Airway epithelial cell (primary cell): ENCODE results near the gene SCN5A. TPM values are rescaled to one million over a fixed set of nuclear protein-coding genes. Genes with fewer than 3 reads are reported as not detected.

Experiments used
- total RNA-seq: library from RNA; depleted of rRNA; stranded (reverse); fragments of >200 nt; gene quantifications from 2 replicates; pipeline ENCODE4 v1.2.3, GENCODE V29; 2015

SCN5A gene
- total RNA-seq, result not detected in 2 replicates

DNA sequence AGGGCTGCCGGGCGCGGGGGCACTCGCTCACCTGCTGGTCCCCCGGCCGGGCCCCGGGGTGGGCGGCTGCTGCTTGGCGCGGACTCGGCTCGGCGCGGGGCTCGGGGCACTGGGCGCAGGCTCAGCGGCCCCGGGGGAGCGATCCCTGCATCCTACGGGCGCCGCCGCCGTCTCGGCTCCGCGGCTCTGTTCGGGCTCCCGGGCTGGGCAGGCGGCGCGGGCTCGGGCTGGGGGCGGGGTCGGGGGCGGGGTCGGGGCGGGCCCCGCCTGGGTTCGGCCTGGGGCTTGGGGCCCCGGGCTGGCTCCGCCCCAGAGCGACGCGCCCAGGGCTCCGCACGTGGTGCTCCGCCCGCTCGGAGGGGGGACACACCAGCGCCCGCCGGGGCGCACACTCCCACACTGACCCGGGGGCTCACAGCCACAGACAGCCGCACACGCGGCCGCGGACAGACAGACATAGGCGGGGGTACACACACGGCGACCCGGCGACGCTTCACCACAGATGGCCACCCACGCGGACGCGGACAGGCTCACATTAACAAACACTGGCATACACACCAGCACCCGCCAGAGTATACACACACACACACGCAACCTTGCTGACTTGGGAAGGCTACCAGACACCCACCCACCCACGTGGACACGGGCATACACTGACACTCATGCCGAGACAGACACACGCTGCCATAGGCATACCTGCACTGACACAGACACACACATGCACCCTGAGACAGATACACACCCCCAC is at the start of gene SCN5A:
TSS of gene SCN5A (minus strand) at position 188 of the 748 bp plus-strand sequence. CDS start 16,380 bp downstream, outside the sequence.

Other genes with a start within 250 kb of the SCN5A start
- gene ACVR2B, start 195.8 kb downstream of the SCN5A start, total RNA-seq, result 1.3 and 1.8 TPM in 2 replicates
- 4.0 and 4.2 TPM in 2 replicates for gene EXOG, start 153.3 kb downstream of the SCN5A start, total RNA-seq
- not detected in 2 replicates for gene SCN10A, start 166.5 kb upstream of the SCN5A start, total RNA-seq